ENCODE results near the gene AMER3.

Gene AMER3

GRCh38 chr2:130754811-130755210 is 529 bp upstream of the AMER3 start:
- FAIRE-seq (no peak), DNase-seq (ENCODE audit: insufficient read length, low spot score) (no peak)

DNA sequence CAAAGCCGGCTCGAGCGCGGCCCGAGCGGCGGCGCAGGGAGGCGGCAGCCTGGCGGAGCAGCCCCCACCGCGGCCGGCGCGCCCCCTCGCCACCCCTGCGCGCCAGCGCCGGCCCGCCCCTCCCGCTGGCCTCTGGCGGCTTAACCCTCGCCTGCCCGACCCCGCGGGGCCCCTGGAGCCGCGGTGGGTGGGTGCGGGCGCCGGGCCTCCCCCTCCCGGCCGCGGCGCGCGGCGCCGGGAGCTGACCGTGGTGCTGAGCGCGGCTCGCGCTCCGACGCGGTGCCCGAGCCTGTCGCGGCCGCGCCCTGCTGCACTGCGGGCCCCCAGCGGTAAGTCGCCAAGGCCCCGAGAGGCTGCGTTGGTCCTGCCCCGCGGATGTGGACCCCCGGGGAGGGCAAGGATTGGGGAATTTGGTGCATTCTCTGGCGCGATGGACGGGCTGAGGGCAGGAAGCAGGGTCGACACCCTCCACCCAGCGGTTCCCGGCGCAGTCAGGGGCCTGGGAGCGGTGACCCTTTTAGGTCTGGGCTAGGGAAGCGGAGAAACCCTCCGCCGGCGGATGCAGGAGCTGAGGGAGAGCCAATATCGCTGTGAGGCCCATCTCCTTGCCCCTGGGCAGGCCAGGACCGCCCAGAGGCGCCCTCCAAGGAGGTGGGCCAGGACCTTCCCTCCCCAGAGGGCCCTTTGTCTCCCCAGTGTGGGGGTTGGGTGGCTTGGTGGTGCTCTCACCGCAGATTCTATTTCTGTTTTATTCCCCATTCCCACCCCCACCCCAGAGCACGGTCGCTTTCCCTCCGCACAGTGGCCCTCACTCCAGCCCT is 923 bp downstream of the AMER3 start:
- FAIRE-seq (no peak), DNase-seq (ENCODE audit: insufficient read length, low spot score) (peak; percentile 38)

DNA sequence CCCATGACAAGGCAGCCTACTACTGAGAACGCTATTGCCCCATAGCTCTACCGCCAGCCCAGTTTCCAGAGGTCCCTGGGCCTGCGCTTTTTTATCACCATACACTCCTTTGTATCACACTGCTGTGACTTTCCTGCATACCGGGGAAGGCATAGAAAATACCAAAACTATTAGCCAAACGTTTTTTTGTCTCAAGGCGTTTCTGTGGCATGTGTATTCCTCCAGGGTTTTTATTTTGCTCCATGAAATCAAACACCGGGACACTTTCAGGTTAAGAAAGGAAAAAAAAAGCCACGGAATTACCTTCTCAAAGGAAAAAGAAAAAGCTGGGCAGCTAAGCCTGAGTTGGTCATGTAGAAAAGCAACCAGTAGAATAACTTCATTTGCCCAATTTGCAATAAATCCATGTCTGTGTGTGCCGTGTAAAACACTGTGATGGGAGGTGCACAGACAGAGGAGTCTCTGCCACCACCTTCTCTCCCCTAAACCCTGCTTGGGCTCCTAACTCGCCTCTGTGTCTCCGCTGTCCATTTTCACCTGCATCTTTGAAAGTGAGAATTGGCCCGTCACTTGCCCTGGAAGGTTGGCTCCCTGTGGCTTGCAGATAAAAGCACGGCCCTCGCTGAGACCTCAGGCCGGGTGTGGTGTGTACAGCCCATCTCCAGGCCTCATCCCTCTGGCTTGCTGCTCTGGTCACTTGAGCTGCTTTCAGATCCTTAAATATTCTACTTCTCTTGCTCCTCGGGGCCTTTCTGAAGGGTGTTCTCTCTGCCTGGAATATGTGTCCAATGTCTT is 1.7 kb downstream of the AMER3 start:
- DNase-seq (ENCODE audit: insufficient read length, low spot score) (no peak), FAIRE-seq (no peak)

DNA sequence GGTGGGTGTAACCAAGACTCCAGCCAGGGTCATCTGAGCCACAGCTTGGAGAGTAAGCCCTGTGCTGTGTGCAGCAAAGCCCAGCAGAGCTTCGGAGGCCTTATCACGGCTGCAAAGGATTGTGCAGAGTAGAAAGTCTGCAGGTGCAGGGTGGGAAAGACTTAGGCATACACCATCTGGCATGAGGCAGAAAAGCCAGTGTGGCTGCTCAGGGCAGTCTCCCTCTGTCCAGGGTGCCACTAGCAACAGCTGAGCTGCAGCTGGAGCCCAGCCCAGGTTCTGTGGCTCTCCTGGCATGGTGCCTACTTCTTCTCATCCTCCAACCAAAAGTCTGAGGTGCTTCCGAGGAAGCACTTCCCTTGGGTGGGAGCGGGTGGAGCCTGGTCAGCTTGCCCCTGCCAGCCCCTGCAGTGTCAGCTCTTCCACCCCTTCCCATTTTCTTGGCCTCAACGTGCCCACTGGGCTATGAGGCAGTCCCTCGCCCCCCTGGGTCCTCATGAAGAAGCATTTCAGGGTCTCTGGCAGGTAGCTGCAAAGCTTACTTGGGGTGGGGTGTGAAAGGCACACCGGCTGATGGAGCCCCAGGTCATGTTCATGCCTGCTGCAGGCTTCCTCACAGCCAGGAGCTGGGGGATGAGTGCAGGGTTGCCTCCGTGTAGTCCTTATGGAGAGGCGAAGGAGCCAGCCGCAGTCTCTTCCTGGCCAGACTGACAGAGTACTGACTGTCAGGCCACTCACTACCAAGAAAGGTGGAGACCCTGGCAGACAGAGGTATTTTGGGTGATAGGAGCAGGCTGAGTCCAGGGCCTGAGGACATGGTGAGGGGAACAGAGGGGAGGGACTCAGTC is 4.8 kb downstream of the AMER3 start:
- DNase-seq (ENCODE audit: insufficient read length, low spot score), result no peak
- FAIRE-seq, result no peak

DNA sequence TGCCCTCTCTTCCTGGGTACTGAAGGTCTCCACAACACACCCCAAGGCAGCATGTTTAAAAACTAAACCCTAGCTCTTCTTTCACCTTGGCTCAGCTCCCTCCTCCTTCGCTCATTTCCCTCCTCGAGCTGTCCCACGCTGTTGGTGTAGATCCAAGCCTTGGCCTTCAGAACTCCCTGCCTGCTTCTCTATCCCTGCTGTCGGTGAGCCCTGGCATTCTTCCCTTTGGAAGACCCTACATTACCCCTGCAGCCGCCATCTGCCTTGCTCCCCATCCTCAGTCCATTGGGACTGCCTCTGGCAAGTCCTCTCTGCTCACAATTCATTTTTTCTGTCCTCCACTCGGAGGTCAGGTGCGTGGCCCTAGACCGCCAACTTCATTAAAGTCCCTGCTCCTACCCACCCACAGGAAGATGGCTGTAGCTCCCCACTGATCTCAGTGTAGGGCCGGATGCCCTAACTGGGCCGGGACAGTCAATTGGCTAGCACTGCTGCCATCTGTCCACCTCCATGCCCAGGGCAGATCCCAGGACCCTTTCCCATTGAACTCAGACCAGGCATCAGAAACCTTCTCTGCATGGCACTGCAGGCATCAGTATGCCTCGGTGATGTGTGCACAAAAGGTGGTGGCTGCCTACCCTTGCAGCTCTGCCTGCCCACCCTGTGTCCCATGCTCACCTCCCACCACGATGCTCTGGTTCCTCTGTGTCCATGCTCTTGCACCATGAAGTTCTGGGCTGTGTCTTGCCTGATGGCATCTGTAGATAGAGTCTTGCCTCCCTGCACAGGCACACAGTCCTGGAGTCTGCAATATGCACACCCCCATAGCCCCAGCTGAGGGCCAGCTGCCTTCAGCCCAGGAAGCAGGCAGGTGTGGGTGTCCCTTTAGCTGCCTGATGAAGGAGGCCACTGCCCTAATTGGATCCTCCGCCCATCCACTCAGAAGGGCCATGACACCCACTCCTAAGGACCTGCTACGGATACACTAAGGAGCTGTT is 5.7 kb downstream of the AMER3 start:
- no peak for DNase-seq (ENCODE audit: insufficient read length, low spot score)
- no peak for FAIRE-seq

GRCh38 chr2:130762031-130762909 is 6.9 kb downstream of the AMER3 start:
- no peak for FAIRE-seq

DNA sequence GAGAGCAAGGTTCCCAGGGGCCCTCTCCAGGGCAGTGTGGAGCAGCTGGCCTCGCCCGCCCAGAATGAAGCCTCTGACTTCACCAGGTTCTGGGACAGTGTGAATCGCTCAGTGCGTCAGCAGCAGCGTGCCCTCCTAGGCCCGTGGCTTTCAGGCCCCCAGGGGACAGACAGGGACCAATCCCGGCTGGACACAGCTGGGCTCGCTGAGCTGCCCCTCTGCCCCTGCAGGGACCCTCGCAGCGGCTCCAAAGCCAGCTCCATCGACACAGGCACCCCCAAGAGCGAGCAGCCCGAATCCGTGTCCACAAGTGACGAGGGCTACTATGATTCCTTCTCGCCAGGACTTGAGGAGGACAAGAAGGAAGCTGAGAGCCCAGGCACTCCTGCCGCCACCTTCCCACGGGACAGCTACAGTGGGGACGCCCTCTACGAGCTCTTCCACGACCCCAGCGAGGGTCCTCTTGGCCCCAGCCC is 7.6 kb downstream of the AMER3 start:
- DNase-seq (ENCODE audit: insufficient read length, low spot score) (no peak), FAIRE-seq (no peak)

More at GRCh38 chr2:130762031-130762909, 6.9 kb downstream of the AMER3 start:
- no peak for DNase-seq (ENCODE audit: insufficient read length, low spot score)

- DNase-seq (ENCODE audit: insufficient read length, low spot score), result no peak
- FAIRE-seq, result no peak
Observed at GRCh38 chr2:130763405-130763804, 8.1 kb downstream of the AMER3 start.

GRCh38 chr2:130764035-130764820 is 8.9 kb downstream of the AMER3 start:
- FAIRE-seq (no peak), DNase-seq (ENCODE audit: insufficient read length, low spot score) (no peak)

- FAIRE-seq, result no peak
Observed at GRCh38 chr2:130764821-130765115, 9.4 kb downstream of the AMER3 start.

GRCh38 chr2:130765464-130765863 is 10.1 kb downstream of the AMER3 start:
- DNase-seq (ENCODE audit: insufficient read length, low spot score) (no peak), FAIRE-seq (no peak)

More at GRCh38 chr2:130764821-130765115, 9.4 kb downstream of the AMER3 start:
- DNase-seq (ENCODE audit: insufficient read length, low spot score), result no peak

DNA sequence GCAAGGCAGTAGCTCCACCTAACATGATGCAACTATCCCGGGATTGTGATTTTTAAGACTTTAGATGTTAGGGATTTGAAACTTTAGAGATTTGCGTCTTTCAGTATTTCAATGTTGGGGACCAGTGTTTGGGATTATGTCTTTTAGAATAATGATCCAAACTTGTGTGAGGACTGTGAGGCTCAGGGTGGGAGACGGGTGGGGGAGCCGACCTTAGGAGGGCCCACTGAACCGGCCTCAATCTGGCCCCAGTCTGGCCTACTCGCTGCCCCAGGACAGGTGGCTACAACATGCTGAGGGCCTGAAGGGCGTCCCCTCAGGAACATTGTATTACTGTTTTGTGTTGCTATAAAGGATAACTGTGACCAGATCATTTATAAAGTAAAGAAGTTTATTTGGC is 10.7 kb downstream of the AMER3 start:
- no peak for FAIRE-seq
- DNase-seq (ENCODE audit: insufficient read length, low spot score), result no peak

GRCh38 chr2:130766711-130767407 is 11.5 kb downstream of the AMER3 start:
- FAIRE-seq, result no peak
- no peak for DNase-seq (ENCODE audit: insufficient read length, low spot score)

DNA sequence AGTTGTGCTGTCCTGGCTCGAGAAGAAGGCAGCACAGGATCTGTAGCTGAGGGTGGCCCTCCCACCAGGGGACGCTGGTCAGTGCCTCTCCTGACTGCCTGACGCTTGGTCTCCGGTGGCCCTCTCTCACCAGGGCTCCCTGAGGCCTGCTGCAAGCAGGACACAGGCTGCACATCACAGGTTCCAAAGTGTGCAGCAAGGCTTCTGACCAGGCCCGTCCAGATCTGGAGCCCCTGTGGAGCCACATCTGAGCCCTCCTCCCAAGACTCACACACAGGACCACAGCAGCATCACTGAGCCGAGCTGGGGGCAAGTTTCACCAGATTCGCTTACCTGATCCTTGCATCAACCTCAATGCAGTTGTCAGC is 12.1 kb downstream of the AMER3 start:
- FAIRE-seq, result no peak
- no peak for DNase-seq (ENCODE audit: insufficient read length, low spot score)

DNA sequence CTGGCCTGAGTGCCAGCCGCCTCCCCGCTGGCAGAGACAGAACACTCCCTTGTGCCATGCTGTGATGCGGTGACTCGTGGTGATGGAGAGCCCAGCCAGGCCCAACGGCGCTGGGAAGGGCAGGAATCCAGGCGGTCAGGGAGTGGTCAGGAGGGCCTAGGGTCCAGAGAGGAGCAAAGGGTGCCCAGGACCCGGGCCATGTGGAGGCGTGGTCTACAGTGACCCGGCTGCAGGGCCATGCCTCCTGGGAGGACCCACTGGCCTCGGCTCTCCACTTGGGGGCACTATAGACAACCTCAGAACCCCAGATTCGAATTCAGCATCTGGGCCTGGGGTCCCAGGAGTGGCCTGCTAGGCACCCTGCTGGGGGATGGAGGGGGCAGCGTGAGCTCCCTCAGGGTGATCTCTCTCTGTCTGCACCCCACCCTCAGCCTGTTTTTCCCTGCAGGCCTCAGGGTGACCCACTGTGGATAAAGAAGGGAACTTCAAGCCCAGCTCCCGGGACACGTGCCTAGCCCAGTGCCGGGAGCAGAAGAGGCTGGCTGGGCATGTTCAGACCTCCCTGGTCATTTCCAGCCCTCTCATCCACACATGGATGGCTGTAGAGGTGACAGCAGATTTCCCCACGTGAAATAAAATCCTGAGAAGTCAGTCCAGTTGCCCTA is 13.0 kb downstream of the AMER3 start:
- no peak for DNase-seq (ENCODE audit: insufficient read length, low spot score)
- no peak for FAIRE-seq

DNA sequence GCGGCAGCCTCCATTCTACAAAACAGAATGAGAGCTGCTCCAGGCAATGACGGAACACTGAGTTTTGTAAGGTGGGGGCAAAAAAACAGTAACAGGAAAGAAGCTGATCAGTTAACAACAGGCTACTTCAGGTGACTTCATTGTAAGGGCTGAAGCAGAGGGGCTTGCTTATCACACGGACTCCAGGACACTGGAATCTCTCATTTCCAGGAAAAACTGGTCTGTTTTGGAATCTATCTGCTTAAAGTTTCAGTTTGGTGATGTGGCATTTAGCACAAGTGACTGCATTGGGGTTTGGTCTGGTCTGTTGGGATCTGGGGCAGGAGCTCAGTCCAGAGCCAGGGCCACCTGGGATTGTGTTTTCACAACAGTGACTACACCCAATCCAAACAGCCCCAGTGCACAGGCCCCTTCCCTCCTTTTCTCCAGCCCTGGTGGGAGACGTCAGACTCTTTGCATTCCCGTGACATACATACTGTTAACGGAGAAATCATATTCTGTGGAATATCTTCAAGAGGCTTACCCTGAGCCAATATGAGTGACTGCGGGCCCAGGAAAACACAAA is 14.1 kb downstream of the AMER3 start:
- FAIRE-seq, result no peak

DNA sequence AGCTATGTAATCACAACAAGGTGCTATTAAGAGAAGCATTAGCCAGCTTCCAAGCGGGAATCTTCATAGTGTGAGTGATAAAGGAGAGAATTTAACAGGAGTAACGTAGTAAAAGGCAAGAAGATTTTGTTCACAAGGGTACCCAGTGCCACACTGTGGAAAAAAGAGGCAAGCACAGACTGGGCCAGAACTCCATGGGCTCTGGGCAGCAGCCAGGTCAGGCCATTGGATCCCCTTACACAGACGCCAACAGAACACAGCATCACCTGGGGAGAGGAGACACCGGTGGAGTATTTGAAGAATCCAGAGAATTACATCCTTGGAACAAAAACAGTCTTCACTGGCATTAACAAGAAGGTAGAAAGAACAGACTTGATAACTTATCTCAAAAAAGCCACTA is 21.2 kb downstream of the AMER3 start:
- no peak for FAIRE-seq
- DNase-seq (ENCODE audit: insufficient read length, low spot score), result no peak

More for the DNA sequence above, 14.1 kb downstream of the AMER3 start:
- DNase-seq (ENCODE audit: insufficient read length, low spot score), result no peak

All from HTR-8/SVneo (cell line).